Neural progenitor cell (in vitro differentiated cells): Measurements from ENCODE around the gene PEPD. TPM values are rescaled to one million over a fixed set of nuclear protein-coding genes. Genes with fewer than 3 reads are reported as not detected.

Experiments
- DNase-seq: peaks from one replicate; pipeline ENCODE4 v3.0.0-alpha.2; 2016; ENCODE audit warnings: low spot score
- H2AFZ ChIP-seq: fragments of 200-600 bp; sonication (generic); replicated peaks from 2 replicates; pipeline ENCODE4 v1.6.1; 2016; ENCODE audit warnings: antibody characterized with exemption
- H3F3A ChIP-seq: fragments of 200-600 bp; sonication (generic); 2 replicates; pipeline ENCODE4 v1.6.1; 2016; ENCODE audit warnings: antibody characterized with exemption, low read depth
- H3K27ac ChIP-seq: fragments of 200-600 bp; sonication (generic); 2 replicates; pipeline ENCODE4 v1.5.1; 2016; ENCODE audit warnings: mild to moderate bottlenecking
- H3K27me3 ChIP-seq: fragments of 200-600 bp; sonication (generic); 2 replicates; pipeline ENCODE4 v1.6.1; 2016; ENCODE audit warnings: mild to moderate bottlenecking, moderate library complexity
- H3K36me3 ChIP-seq: fragments of 200-600 bp; sonication (generic); 2 replicates; pipeline ENCODE4 v1.5.1; 2016
- H3K4me1 ChIP-seq: fragments of 200-600 bp; sonication (generic); 2 replicates; pipeline ENCODE4 v1.6.1; 2016; ENCODE audit warnings: mixed run types
- H3K4me2 ChIP-seq: fragments of 200-600 bp; sonication (generic); 2 replicates; pipeline ENCODE4 v1.6.1; 2016
- H3K4me3 ChIP-seq: fragments of 200-600 bp; sonication (generic); 2 replicates; pipeline ENCODE4 v1.5.1; 2016
- H3K79me2 ChIP-seq: fragments of 200-600 bp; sonication (generic); 2 replicates; pipeline ENCODE4 v1.6.1; 2016; ENCODE audit warnings: low read depth
- H3K9ac ChIP-seq: fragments of 200-600 bp; sonication (generic); 2 replicates; pipeline ENCODE4 v1.6.1; 2016
- H3K9me3 ChIP-seq: fragments of 200-600 bp; sonication (generic); 2 replicates; pipeline ENCODE4 v1.5.1; 2016; ENCODE audit warnings: low read depth
- H4K20me1 ChIP-seq: fragments of 200-600 bp; sonication (generic); 2 replicates; pipeline ENCODE4 v1.6.1; 2016; ENCODE audit warnings: low read depth
- H3K27ac Mint-ChIP-seq: 3 replicates; pipeline ENCODE4 v1.8.0; 2021; ENCODE audit warnings: mixed read lengths
- H3K27me3 Mint-ChIP-seq: 2 replicates; pipeline ENCODE4 v1.8.0; 2022; ENCODE audit warnings: low read depth, mild to moderate bottlenecking, inconsistent platforms, moderate library complexity, mixed read lengths; ENCODE audit not compliant: insufficient read depth
- H3K36me3 Mint-ChIP-seq: 3 replicates; pipeline ENCODE4 v1.8.0; 2021; ENCODE audit warnings: mixed read lengths
- H3K4me1 Mint-ChIP-seq: 3 replicates; pipeline ENCODE4 v1.8.0; 2021; ENCODE audit warnings: mixed read lengths
- H3K4me3 Mint-ChIP-seq: 3 replicates; pipeline ENCODE4 v1.8.0; 2021; ENCODE audit warnings: mild to moderate bottlenecking, moderate library complexity, mixed read lengths
- H3K9me3 Mint-ChIP-seq: 3 replicates; pipeline ENCODE4 v1.8.0; 2020; ENCODE audit warnings: mixed read lengths
- CTCF ChIP-seq: fragments of 200-600 bp; sonication (generic); IDR thresholded peaks from 2 replicates; pipeline ENCODE4 v1.5.1; 2017; ENCODE audit warnings: antibody characterized with exemption, mild to moderate bottlenecking
- EZH2 ChIP-seq: fragments of 200-600 bp; sonication (generic); IDR thresholded peaks from 2 replicates; pipeline ENCODE4 v1.6.1; 2017; ENCODE audit warnings: antibody characterized with exemption, mild to moderate bottlenecking, moderate library complexity
- EZH2phosphoT487 ChIP-seq: fragments of 200-600 bp; sonication (generic); IDR thresholded peaks from 2 replicates; pipeline ENCODE4 v1.6.1; 2017; ENCODE audit warnings: antibody characterized with exemption
- total RNA-seq: library from RNA; depleted of rRNA; stranded (reverse); fragments of >200 nt; gene quantifications from 2 replicates; pipeline ENCODE4 v1.2.3, GENCODE V29; 2015; ENCODE audit warnings: low replicate concordance

PEPD gene
- total RNA-seq, 1 donor from 2014 or later, result 47.0 TPM

- no peaks in the 10 kb centered on the region for H3K4me1 ChIP-seq
- no peaks in the 10 kb centered on the region for H3K36me3 ChIP-seq
- Mint-ChIP-seq H3K4me3 (no peak overlapping the region), H3K27me3 (peaks cover 2% of the 10 kb centered on the region), H3K36me3 (no peaks in the 10 kb centered on the region), H3K4me1 (peaks cover 11% of the 10 kb centered on the region), H3K27ac (peak overlapping the region; percentile 76), H3K9me3 (no peaks in the 10 kb centered on the region)
- H3K4me2 ChIP-seq, result no peak overlapping the region
- H3K4me3 ChIP-seq, result no peak overlapping the region
- peak; percentile 66 for DNase-seq
- H3F3A ChIP-seq, result no peaks in the 10 kb centered on the region
- H3K9ac ChIP-seq, result no peak overlapping the region
- H2AFZ ChIP-seq, result no peak overlapping the region
- H3K79me2 ChIP-seq, result no peaks in the 10 kb centered on the region
- no peak for TF ChIP-seq EZH2
- TF ChIP-seq EZH2phosphoT487, result no peak
- TF ChIP-seq CTCF, result peak; percentile 53
- no peak overlapping the region for H3K27ac ChIP-seq
- H3K27me3 ChIP-seq, result no peaks in the 10 kb centered on the region
- H3K9me3 ChIP-seq, result no peaks in the 10 kb centered on the region
- H4K20me1 ChIP-seq, result peaks cover 28% of the 10 kb centered on the region
Measured at GRCh38 chr19:33397536-33398360, 123.8 kb downstream of the PEPD start.

GRCh38 chr19:33396701-33397535 lies 124.7 kb downstream of the PEPD start:
- H3K27ac Mint-ChIP-seq, result no peak overlapping the region
- H3K36me3 ChIP-seq, result no peaks in the 10 kb centered on the region
- no peak overlapping the region for H2AFZ ChIP-seq

More at GRCh38 chr19:33396701-33397535, 124.7 kb downstream of the PEPD start:
- Histone ChIP-seq H3K27me3 (no peaks in the 10 kb centered on the region), H4K20me1 (peaks cover 35% of the 10 kb centered on the region), H3K4me1 (no peaks in the 10 kb centered on the region), H3K27ac (no peak overlapping the region), H3K9ac (no peak overlapping the region), H3K79me2 (no peaks in the 10 kb centered on the region), H3K9me3 (no peaks in the 10 kb centered on the region), H3F3A (no peaks in the 10 kb centered on the region), H3K4me3 (no peak overlapping the region), H3K4me2 (no peak overlapping the region)
- Mint-ChIP-seq H3K36me3 (no peaks in the 10 kb centered on the region), H3K27me3 (peaks cover 2% of the 10 kb centered on the region), H3K4me3 (no peak overlapping the region), H3K9me3 (no peaks in the 10 kb centered on the region), H3K4me1 (peaks cover 11% of the 10 kb centered on the region)
- DNase-seq, result peak; percentile 49
- TF ChIP-seq CTCF, result no peak
- TF ChIP-seq EZH2phosphoT487, result no peak
- TF ChIP-seq EZH2, result no peak
